Measurements from ENCODE around the gene GNAQ.

Gene GNAQ

DNA sequence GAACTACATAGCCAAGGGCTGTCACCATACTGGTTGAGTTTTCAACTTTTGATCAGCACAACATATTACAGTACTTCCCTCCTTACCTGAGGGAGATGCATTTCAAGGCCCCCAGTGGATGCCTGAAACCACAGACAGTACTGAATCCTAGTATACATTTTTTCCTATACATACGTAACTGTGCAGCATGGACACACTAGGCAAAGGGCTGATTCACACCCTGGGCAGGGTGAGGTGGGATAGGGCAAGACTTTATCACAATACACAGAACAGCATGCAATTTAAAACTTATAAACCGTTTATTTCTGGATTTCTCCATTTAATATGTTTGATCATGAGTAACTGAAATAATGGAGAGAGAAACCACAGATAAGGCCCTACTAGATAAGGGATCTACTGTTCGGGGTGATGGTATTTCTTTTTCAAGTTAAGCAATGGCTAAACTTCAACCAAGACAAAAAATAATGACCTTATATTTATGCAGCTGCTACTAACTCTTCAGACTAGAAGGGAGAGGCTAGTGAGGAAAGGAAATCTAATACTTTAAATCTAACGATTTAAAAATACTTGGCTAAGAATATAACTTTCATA is 196.6 kb downstream of the GNAQ start:
- DNase-seq, result no peak

- DNase-seq, result no peak
Measured at GRCh38 chr9:77833561-77834429, 197.8 kb downstream of the GNAQ start.

GRCh38 chr9:77832639-77833038 is 199.0 kb downstream of the GNAQ start:
- DNase-seq, result no peak

- DNase-seq, result no peak
Measured at GRCh38 chr9:77831781-77832180, 199.8 kb downstream of the GNAQ start.

DNA sequence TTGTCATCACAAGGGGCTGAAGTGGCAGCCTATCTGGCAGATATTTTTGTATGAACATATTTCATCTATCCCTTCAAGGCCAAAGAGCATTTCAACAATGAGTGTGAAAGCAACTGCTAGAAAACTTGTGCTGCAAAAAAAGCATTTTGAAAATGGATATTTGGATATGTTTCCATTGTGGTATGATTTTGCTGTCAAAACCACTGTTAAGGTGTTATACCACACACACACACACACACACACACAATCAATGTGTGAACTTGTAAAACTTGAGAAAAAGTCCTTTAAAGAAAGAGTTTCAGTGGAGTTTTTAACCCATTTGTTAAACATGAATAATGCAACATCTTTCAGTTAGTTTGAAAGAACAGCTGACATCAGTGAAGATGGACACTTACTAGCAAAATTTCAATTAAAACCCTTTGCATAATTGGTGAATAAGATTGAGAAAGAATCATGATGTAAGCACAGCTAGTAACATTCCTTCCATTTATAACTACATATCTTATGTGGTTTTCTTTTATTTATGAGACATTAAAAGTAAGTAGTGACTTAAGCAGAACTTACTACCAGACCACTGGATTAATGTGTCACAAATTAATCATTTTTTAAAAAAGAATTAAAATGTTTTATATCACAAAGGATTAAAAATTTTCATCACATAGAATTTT is 200.9 kb downstream of the GNAQ start:
- DNase-seq, result no peak

GRCh38 chr9:77829420-77829819 is 202.2 kb downstream of the GNAQ start:
- no peak for DNase-seq

DNA sequence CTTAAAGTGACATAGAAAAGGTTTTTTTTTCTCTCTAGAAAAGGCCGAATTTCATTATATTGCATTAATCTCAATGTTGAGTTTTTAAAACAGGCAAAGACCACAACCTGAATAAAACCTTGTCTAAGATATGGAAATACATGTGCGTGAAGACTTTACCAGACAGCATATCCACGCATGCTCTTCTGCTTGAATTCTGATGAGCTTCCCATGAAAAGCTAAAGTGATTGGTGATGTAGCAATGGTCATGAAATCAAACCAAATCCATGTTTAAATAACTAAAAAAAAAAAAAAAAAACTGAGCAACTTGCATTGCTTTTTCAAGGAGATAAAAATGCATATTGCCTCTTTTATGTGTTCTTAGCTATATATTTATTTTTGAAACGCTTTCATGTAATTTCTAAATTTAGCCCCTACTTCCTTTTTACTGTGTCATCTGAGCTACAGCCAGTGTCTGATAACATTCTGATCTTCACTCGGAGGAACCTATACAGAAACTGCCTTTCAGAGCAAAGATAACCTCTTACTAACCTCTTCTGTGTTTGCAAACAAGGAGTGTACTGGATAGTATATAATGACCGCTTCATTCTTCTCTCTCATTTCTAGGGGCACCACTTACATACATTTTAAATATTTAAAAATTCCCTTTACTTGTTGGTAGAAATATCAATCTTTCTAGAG is 204.4 kb downstream of the GNAQ start:
- no peak for DNase-seq

- DNase-seq, result no peak
Measured at GRCh38 chr9:77826621-77827020, 205.0 kb downstream of the GNAQ start.

GRCh38 chr9:77826116-77826515 is 205.5 kb downstream of the GNAQ start:
- no peak for DNase-seq

GRCh38 chr9:77825361-77825760 is 206.2 kb downstream of the GNAQ start:
- DNase-seq, result no peak

DNA sequence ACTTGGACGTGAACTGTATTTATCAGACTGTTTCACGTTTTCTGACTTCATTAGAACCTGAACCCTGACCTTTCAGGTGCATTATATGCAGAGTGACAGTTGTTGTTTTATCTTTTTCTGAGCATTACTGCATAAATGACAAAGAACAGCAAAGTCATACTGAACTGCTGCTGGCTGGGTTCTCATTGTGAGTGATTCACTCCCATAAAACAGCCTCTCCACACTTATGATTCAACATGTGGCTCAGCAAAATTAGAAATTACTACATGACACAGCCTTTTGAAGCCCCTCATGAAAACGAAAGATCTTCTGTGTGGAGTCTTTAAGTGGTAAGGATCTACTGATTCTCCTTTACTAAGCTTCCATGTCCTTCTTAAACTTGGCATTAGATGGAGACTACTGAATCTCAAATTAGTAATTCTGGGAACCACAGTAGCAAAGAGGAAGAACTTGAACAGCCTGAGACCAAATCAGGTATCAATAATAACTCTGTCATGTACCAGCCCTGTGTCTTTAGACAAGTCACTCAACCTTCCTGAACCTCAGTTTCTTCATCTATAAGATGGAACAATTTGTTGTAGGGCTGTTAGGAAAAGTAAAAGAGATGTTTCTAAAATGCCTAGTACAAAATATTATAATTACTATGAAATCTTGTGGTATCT is 211.2 kb downstream of the GNAQ start:
- DNase-seq, result no peak

DNA sequence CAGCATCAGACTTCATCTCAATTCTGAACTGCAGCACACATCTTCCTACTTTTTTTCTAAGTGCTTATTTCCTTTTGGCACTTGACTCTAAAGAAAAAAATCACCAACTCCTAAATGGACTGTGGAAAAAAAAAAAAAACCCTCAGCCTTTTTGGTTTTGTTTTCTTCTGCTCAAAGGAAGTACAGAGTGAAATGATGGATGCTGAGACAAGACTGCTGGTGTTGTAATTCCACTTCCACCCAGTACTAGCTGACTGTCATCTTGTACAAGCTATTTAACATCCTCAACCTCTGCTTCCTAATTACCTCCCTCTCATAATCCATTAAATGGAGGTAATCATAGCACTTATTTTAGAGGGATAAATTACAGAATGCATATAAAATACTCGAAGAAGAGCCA is 212.0 kb downstream of the GNAQ start:
- DNase-seq, result no peak

- no peak for DNase-seq
Measured at GRCh38 chr9:77817590-77818311, 213.9 kb downstream of the GNAQ start.

GRCh38 chr9:77816641-77817341 is 214.8 kb downstream of the GNAQ start:
- no peak for DNase-seq

DNA sequence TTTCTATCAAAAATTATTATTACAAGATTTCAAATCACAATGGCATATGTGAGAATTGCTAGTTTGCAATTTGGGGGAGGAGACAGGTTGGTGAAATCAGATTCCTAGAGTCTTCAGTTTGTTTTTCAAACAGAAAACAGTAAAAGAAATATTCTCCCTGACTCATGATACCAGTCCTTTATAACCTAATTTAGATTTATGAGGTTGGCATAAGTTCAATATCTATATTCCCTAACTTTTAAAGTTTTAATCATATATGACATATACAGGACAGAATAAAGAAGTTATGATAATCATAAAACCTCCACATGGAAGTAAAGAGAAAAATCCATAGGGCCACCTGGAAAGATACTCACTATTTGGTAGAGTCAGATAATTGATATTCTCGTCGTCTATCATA is 216.4 kb downstream of the GNAQ start:
- no peak for DNase-seq

DNA sequence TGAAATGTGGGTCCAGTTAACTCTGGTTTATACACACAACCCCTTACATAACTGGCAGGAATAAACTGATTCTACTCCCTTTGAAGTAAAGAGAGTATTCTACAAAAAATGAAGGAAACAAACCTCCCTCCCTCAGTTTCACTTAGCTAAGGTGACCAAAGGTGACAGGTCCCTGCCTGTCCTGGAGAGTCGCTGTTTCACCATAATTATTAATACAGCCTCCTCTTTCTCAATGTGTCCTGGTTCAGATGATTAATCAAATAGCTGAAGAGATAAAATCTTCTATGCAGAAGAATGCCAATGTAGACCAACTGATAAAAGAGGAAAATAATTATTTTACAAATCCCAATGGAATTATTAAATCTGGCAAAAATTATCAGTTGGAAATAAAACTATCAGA is 219.8 kb downstream of the GNAQ start:
- no peak for DNase-seq

- no peak for DNase-seq
Measured at GRCh38 chr9:77810637-77811119, 220.9 kb downstream of the GNAQ start.

- DNase-seq, result no peak
Measured at GRCh38 chr9:77810047-77810446, 221.6 kb downstream of the GNAQ start.

DNA sequence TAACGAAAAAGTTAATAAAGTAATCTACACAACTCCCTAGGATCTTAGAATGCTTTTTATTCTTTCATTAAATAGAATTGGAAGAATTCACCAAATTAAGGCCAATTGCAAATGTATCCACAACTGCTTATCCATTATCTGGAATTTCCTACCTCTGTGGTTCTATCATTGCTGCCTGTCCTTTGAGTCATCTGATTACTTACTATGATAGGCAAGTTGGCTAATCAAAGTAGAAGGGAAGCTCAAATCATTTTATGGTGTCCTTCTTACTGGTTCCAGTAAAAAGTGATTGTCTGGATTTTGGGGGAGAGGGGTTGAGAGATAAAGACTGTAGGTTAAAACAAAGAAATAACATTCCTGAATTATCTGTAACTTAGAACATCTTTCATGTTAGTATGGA is 222.1 kb downstream of the GNAQ start:
- DNase-seq, result no peak

- DNase-seq, result no peak
Measured at GRCh38 chr9:77808751-77809081, 222.9 kb downstream of the GNAQ start.

Measured in CD4-positive, alpha-beta T cell treated with Interleukin-17A for 1 hour (primary cell).